Measurements from ENCODE around the gene DMAC2L.
"Not testable (repeated sequence)": the region's sequence is repeated elsewhere in the genome, so short reads cannot be mapped to it uniquely, and the experiment has no call there.

Gene DMAC2L

GRCh38 chr14:50357124-50357523 is 45.0 kb downstream of the DMAC2L start:
- DNase-seq, result no peak

- DNase-seq, result no peak
These were observed 45.8 kb downstream of the DMAC2L start for GRCh38 chr14:50357753-50358395.

- DNase-seq, result no peak
These were observed 47.5 kb downstream of the DMAC2L start for GRCh38 chr14:50359631-50360030.

GRCh38 chr14:50360093-50360492 is 48.0 kb downstream of the DMAC2L start:
- DNase-seq, result no peak

- no peak for DNase-seq
These were observed 48.7 kb downstream of the DMAC2L start for GRCh38 chr14:50360851-50361250.

GRCh38 chr14:50361473-50362403 is 49.6 kb downstream of the DMAC2L start:
- not testable (repeated sequence) for DNase-seq

GRCh38 chr14:50362764-50363713 is 50.9 kb downstream of the DMAC2L start:
- DNase-seq, result no peak

- DNase-seq, result no peak
These were observed 51.6 kb downstream of the DMAC2L start for GRCh38 chr14:50363714-50364111.

GRCh38 chr14:50364792-50365191 is 52.7 kb downstream of the DMAC2L start:
- DNase-seq, result no peak

GRCh38 chr14:50365572-50365971 is 53.4 kb downstream of the DMAC2L start:
- not testable (repeated sequence) for DNase-seq

- no peak for DNase-seq
These were observed 54.0 kb downstream of the DMAC2L start for GRCh38 chr14:50366115-50366514.

GRCh38 chr14:50366589-50366988 is 54.5 kb downstream of the DMAC2L start:
- DNase-seq, result no peak

GRCh38 chr14:50371546-50371945 is 59.4 kb downstream of the DMAC2L start:
- no peak for DNase-seq

GRCh38 chr14:50373959-50374358 is 61.8 kb downstream of the DMAC2L start:
- DNase-seq, result no peak

GRCh38 chr14:50375760-50376159 is 63.6 kb downstream of the DMAC2L start:
- DNase-seq, result no peak

Measured in NCI-H345 (cell line).